ENCODE data around the gene IQCB1.
A peak's percentile ranks its signal among the peaks of the same experiment; 100 is the strongest.
"Not testable (repeated sequence)": the region's sequence is repeated elsewhere in the genome, so short reads cannot be mapped to it uniquely, and the experiment has no call there.

Gene IQCB1, protein sequence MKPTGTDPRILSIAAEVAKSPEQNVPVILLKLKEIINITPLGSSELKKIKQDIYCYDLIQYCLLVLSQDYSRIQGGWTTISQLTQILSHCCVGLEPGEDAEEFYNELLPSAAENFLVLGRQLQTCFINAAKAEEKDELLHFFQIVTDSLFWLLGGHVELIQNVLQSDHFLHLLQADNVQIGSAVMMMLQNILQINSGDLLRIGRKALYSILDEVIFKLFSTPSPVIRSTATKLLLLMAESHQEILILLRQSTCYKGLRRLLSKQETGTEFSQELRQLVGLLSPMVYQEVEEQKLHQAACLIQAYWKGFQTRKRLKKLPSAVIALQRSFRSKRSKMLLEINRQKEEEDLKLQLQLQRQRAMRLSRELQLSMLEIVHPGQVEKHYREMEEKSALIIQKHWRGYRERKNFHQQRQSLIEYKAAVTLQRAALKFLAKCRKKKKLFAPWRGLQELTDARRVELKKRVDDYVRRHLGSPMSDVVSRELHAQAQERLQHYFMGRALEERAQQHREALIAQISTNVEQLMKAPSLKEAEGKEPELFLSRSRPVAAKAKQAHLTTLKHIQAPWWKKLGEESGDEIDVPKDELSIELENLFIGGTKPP

DNA sequence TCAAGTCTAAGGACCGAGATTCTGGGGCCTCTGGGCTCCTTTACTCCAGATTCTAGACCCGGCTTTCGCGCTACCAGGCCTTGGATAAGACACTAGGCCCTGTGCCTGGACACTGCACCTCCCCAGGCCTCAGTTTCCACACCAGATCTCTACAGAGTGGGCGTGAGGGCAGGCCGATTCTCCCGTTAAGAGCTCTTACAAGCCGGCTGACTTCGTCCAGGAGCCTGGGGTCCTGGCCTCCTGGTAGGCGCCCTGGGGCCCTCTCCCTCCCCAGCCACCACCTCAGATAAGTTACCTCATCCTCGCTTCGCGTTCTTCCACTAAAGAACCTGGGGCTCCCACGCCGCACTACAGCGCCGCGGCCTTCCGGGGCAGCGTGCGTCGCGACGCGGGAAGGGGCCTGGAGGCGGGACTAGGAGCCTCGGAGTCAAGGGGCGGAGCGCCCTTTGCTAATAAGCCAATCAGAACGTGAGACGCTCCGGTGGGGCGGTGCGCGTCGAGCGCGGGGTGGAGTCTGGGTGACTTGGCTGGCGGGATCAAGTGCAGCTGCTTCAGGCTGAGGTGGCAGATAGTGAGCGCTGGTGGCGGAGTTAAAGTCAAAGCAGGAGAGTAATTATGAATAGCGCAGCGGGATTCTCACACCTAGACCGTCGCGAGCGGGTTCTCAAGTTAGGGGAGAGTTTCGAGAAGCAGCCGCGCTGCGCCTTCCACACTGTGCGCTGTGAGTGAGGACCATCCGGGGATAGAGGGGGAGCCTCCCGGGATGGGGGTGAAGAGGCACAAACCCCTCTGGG lies at the start of gene IQCB1, which contains the start of gene EAF2:
Gene IQCB1 (minus strand): TSS at position 390 of the 794 bp plus-strand sequence. CDS start 6,100 bp downstream, outside the sequence.
Gene EAF2 (plus strand): TSS at position 539 of the 794 bp plus-strand sequence. CDS start 77 bp downstream, at position 616.
- DNase-seq (ENCODE audit: low read depth): peak; percentile 89

DNA sequence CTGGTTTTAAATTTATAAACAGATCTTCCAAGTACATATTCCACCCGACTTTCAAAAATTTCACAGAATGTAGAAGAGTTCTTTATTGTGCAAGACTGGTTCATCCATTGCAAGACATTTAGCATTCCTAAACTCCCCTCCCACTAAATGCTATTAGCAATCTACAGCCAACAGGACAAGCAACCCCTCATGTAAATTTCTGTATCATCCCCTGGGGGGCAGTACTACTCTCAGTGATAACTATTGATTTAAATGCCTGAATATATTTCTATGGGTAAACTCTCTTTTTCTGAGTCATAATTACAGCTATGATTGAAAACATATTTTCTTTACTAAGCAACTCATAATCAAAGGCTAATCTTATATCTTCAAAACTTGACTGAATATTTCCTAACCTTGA lies 48.6 kb upstream of the IQCB1 start:
- no peak for DNase-seq (ENCODE audit: low read depth)

DNA sequence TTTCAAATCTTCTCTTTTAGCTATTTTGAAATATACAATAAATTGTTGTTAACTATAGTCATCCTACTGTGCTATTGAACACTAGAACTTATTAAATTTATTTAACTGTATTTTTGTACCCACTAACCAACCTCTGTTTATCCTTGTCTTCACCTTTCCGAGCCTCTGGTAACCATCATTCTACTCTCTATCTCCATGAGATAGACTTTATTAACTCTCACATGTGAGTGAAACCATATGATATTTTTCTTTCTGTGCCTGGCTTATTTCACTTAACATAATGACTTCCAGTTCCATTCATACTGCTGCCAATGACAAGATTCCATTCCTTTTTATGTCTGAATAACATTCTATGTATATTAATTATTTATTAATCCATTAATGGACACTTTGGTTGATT lies 43.6 kb upstream of the IQCB1 start:
- DNase-seq (ENCODE audit: low read depth): no peak

DNA sequence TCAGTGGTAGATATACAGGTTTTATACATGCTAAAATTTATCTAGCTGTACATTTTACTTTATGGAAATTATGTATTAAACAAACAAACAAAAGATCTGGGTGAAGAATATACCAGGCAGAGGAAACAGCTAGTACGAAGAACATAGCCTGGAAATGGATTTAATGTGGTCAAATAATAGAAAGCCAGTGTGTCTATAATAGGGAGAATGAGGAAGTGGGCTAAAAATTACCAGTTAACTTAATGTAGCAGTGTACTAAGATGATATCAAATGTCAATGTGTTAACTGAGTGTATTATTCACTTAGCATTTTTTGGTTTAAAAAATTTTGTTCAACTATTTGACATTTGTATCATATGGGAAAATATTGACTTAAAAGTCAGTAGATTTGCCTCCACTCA lies 36.6 kb upstream of the IQCB1 start:
- DNase-seq (ENCODE audit: low read depth): no peak

DNA sequence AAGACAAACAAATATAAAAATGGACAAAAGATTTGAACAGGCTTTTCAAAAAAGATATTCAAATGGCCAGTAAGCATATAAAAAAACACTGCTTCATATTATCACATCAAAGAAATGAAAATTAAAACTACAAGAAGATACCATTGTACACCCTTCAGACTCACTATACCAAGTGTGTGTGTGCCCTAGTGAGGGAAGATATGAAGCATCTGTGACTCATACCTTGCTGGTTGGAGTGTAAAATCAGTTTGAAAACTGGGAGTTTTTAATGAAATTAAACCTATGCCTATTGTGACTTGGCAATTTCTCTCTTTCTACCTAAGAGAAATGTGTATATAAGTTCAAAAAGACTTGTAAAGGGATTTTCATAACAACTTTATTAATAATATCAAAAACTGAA lies 35.9 kb upstream of the IQCB1 start:
- no peak for DNase-seq (ENCODE audit: low read depth)

DNA sequence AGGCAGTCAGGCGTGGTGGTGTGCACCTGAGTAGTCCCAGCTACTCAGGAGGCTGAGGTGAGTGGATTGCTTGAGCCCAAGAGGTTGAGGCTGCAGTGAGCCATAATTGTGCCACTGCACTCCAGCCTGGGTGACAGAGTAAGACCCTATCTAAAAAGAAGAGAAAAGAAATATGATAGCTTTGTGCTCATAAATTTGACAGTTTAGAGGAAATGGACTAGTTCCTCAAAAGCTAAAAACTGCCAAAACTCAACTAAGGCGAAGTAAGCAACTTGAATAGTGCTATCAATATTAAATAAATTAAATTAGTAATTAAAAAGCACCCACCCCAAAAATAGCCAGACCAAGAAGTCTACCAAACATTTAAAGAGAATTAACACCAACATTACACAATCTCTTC lies 34.9 kb upstream of the IQCB1 start:
- no peak for DNase-seq (ENCODE audit: low read depth)

DNA sequence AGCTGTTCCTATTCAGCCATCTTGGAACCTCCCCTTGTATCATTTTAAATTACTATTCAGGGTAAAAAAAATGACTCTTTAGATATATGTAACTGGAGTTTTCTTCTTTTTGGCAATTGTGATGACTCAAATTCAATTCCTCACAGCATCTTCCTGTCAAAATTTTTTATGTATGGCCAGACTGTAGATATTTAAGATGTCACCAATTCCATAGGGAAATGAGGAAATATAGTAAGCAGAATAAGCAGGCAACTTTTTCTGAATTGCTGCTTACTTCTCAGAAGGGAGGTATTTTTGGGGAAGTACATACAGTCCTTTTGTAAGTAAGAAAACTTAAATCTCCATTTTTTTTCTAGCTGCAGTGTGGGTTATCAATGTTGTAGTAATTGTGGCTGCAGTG lies 28.9 kb upstream of the IQCB1 start:
- DNase-seq (ENCODE audit: low read depth): no peak

DNA sequence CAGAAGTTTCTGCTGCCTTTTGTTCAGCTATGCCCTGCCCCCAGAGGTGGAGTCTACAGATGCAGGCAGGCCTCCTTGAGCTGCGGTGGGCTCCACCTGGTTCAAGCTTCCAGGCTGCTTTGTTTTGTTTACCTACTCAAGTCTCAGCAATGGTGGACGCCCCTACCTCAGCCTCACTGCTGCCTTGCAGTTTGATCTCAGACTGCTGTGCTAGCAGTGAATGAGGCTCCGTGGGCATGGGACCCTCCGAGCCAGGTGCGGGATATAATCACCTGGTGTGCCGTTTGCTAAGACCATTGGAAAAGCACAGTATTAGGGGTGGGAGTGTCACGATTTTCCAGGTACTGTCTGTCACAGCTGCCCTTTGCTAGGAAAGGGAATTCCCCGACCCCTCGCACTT lies 28.4 kb upstream of the IQCB1 start:
- not testable (repeated sequence) for DNase-seq (ENCODE audit: low read depth)

DNA sequence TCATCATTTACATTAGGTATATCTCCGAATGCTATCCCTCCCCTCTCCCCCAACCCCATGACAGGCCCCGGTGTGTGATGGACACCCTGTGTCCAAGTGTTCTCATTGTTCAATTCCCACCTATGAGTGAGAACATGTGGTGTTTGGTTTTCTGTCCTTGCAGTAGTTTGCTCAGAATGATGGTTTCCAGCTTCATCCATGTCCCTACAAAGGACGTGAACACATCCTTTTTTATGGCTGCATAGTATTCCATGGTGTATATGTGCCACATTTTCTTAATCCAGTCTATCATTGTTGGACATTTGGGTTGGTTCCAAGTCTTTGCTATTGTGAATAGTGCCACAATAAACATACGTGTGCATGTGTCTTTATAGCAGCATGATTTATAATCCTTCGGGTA lies 22.9 kb upstream of the IQCB1 start:
- DNase-seq (ENCODE audit: low read depth): not testable (repeated sequence)

DNA sequence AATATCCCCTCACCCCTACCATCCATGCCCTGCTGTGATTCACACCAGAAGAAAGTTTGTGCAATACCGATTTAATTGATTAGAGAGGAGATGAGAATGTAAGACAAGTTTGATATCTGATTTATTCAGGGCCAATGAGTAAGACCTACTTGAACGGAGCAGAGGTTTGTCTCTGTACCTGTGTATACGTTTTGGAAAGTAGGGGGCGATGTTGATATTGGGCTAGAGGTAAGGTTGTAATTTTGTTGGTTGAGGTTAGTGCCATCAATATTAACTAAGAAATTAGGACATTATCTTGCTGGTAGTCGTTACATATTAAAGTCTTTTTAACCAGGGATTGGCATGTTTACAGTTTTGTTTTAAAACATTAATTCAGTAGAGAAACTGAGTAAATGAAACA lies 20.7 kb upstream of the IQCB1 start:
- DNase-seq (ENCODE audit: low read depth): no peak

DNA sequence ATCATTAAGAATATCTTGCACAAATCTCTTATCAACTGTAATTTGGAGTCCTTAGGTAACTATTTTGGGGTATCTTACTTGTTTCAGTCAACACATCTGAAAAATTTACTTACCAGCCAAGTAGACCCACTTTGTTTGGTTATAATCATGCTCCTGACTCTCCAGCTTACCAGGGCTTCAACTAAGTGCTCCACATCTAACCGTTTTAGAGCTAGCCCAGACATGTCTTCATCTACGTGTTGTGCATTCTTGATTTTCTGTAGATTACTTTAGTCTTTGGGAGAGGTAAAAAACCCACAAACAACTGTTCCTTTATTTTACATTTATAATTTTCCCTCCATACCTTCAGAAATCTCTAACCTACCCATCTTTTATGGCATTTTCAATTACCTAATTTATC lies 17.4 kb upstream of the IQCB1 start:
- DNase-seq (ENCODE audit: low read depth): no peak

DNA sequence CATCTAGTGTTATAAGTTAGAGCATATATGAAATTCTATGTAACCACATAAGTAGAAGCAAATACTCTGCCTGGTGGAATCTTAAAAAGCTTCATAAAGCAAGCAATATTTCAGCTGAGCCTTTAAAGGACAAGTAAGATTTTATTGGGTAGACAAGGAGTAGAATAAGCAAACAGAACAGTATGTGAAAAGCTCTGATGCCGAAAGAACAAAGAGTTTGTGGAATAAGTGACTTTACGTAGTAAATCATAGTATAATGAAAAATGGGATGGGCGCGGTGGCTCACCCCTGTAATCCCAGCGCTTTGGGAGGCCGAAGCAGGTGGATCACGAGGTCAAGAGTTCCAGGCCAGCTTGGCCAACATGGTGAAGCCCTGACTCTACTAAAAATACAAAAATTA lies 10.0 kb upstream of the IQCB1 start:
- no peak for DNase-seq (ENCODE audit: low read depth)

DNA sequence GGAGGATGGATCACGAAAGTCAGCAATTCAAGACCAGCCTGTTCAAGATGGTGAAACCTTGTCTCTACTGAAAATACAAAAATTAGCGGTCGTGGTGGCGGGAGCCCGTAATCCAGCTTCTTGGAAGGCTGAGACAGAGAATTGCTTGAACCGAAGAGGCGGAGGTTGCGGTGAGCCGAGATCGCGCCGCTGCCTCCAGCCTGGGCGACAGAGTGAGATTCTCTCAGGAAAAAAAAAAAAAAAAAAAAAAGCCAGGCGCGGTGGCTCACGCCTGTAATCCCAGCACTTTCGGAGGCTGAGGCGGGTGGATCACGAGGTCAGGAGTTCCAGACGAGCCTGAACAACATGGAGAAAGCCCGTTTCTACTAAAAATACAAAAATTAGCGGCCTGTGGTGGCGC lies 5.1 kb upstream of the IQCB1 start:
- no peak for DNase-seq (ENCODE audit: low read depth)

DNA sequence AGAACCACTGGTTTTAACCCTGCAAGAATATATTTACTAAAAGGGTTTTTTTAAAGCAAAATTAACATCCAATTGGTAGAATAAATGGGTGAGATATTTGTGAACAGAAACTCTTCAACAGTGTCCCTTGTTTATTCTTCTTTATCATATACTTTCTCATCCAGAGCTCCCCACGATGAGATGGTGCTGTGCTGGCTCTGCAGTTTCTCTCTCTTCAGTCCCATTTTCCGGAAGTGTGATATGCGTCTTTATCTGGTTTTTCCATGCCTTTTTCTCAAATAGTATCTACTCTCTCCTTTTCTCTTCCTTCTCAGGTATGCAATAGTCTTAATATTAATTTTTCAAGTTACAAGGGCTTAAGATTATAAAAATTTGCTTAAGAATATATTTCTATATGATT lies 1.6 kb upstream of the IQCB1 start:
- DNase-seq (ENCODE audit: low read depth): no peak

DNA sequence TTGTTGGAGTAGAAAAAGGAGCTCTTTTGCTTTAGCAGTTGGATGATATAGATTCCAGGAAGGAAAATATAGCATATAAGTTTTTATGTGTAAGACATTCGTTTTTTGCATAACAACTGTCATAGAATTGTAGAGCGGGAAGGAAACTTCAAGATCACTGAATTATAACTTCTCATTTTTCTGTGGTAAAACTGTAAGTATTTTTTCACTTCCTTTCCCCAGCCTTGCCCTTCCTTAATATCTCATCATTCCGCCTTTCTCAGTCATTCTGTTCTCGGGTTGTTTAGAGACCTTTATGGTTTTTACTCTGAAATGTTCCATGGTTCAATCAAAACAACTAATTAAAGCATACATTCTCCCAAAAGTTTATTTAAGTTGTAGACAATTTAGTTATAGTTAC lies 1.2 kb upstream of the IQCB1 start:
- DNase-seq (ENCODE audit: low read depth): no peak

DNA sequence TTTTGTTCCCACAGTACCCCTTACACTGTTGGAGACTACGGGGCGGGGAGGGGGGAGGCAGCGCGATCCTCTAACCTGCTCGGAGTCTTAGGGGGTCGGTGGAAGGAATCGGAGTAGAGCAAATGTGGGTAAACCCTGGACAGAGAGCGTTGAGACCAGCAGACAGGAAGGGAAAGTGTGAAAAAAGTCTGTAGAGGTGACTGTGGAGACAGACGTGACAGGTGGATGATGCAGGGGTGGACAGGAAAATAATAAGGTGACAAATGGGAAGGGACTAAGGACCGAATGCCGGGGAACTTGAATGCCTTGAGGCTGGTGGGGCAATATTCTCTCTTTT lies 573 bp upstream of the IQCB1 start:
- DNase-seq (ENCODE audit: low read depth): no peak

DNA sequence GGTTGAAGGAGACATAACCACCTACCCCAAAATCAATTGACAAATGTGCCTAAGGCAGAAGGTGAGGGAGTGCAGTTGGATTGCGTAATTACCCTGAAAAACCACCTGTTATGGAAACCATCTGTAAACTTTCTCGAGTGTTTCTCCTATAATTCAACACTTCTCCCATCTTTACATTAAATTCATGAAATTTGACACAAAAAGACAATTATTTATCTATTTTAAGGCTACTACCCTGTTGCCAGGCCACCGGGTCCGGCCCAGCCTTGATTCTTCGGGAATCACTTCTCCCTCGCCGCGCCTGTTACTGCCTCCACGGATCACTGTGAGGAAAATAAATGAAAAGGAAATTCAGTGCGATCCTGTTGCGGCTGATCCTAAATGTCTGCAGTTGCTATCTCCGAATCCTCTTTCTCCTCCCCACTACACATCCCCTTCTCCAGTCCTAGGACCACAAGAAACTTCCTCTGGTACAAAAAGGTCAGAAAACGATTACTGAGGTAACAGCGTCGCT lies 646 bp downstream of the IQCB1 start:
- no peak for DNase-seq (ENCODE audit: low read depth)

DNA sequence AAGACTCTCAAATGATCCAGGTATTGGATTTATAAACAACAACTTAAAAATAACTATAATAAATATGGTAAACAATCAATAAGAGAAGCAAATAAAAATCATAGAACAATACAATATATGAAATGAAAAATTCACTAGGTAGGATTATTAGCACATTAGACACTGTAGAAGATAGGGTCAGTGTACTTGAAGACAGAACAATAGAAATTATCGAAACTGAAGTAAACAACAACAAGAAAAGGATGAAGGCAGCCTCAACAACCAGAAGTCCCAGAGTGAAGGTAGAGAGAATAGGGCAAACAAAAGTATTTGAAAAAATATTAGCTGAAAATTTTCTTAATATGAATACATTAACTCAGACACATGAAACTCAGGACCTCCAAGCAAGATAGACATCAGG lies 11.9 kb downstream of the IQCB1 start:
- DNase-seq (ENCODE audit: low read depth): no peak

DNA sequence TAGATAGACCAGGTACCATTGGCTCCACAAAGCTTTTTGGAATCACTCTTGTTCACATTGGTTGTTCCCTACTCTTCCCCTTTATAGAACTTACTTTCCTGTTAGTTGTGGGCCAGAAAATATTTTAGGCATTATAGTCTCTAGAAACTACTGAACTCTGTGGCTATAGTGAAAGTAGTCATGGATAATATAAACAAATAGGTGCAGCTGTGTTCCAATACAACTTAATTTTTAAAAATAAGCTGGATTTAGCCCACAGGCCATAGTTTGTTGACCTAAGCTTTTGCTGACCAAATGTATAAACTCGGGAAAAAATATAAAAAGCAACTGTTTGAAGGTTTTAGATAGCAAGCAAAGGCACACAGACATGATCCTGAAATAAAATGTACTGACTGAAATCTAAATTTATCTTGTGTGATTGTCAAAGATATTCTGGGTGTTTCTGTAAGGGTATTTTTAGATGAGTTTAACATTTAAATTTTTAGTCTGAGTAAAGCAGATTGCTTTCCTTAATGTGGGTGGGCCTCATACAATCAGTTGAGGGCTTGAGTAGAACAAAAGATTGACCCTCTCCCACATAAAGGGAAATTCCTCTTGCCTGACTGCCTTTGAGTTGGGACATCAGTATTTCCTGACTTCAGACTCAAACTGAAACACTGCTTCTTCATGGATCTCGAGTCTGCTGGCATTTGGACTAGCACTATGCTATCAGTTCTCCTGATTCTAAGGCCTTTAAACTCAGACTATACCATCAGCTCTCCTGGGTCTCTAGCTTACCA lies 13.2 kb downstream of the IQCB1 start:
- no peak for DNase-seq (ENCODE audit: low read depth)

DNA sequence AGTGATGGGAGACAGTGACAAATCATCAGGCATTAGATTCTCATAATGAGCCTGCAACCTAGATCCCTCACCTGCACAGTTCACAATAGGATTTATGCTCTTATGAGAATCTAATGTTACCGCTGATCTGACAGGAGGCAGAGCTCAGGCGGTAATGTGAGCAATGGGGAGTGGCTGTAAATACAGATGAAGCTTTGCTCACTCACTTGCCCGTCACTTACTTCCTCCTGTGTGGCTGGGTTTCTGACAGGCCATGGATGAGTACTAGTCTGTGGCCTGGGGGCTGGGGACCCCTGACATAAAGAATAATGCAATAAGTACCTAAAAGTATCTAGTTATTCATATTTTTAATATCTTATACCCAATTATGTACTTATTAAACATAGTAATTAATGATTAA lies 15.6 kb downstream of the IQCB1 start:
- DNase-seq (ENCODE audit: low read depth): no peak

DNA sequence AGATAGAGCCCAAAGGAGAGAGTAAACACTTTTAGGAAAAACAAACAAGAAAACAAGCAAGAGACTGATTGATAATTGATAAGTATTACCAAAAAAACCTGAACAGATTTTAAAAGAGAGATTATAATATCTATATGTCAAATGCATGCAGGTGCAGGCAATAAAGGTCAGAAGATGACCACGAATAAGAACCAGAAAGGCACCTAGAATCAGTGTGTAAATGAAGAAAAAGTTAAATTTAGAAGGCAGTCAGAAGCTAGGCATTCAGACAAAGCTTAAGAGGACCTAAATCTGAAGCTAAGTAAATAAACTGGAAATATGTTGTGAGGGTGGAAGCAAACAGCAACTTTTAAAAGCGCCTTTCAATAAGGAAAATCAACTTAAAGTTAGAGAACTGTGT lies 16.3 kb downstream of the IQCB1 start:
- DNase-seq (ENCODE audit: low read depth): no peak

DNA sequence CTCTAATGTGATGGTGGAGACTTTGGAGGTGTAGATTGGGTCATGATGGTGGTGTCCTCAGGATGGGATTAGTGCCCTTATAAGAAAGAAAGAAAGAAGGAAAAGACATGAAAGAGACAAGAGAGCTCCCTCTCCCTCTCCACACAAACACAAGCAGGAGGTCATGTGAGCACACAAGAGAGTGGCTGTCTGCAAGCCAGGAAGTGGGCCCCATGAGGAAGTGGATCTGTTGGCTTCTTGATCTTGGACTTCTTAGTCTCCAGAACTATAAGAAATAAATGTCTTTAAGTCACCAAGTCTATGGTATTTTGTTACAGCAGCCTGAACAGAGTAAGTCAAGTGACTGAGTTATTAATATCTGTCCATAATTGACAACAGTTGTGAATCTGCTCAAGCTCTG lies 17.1 kb downstream of the IQCB1 start:
- no peak for DNase-seq (ENCODE audit: low read depth)

Data from stimulated activated CD8-positive, alpha-beta memory T cell treated with anti-CD3 and anti-CD28 coated beads, Interleukin-12 subunit alpha, Interleukin-12 subunit beta, amount 100 ng/mL, for 4 hours (primary cell).